CD4-positive, alpha-beta T cell (primary cell): ENCODE measurements around the gene HELLS. TPM values are rescaled to one million over a fixed set of nuclear protein-coding genes. Genes with fewer than 3 reads are reported as not detected.

Experiments
- ATAC-seq: fragments of 200-7000 bp; cut with Tn5 transposase; one replicate; pipeline ENCODE4 v1.10.0; 2022; ENCODE audit warnings: mild to moderate bottlenecking; ENCODE audit not compliant: poor library complexity
- CTCF ChIA-PET: fragments of 350-600 bp; sonication (Branson Sonifier 250); formaldehyde crosslinking; loops from one replicate; lab custom pipeline; 2021; ENCODE audit warnings: antibody characterized with exemption, inconsistent platforms; lab: Charles Lee
- POLR2A ChIA-PET: fragments of 350-600 bp; sonication (Branson Sonifier 250); formaldehyde crosslinking; loops from one replicate; lab custom pipeline; 2021; ENCODE audit warnings: antibody characterized with exemption, inconsistent platforms; lab: Charles Lee
- DNase-seq, 14 experiments: peaks; one replicate each; pipeline ENCODE4 v3.0.0-alpha.2; 2013 to 2020; ENCODE audit warnings: mixed read lengths in 2 of 14
- H3K27ac ChIP-seq, 2 donors: one replicate each; pipeline versions ENCODE4 v1.5.1 to v1.7.0; 2013; ENCODE audit warnings: low read length in 2 of 2, low read depth in 1 of 2, mild to moderate bottlenecking in 1 of 2
- H3K27me3 ChIP-seq, 2 experiments: 1 replicate in 1 of 2; 2 replicates in 1 of 2; pipeline versions ENCODE4 v1.6.1 to v1.7.0; 2013; ENCODE audit warnings: low read length in 2 of 2, control low read depth in 1 of 2, mild to moderate bottlenecking in 1 of 2, moderate library complexity in 1 of 2; ENCODE audit not compliant: insufficient read depth in 2 of 2, control insufficient read depth in 1 of 2
- H3K36me3 ChIP-seq: one replicate; pipeline ENCODE4 v1.6.1; 2013; ENCODE audit warnings: low read length, control low read depth; ENCODE audit not compliant: insufficient read depth
- H3K4me1 ChIP-seq: one replicate; pipeline ENCODE4 v1.6.1; 2013; ENCODE audit warnings: low read length, control low read depth; ENCODE audit not compliant: insufficient read depth
- H3K4me3 ChIP-seq: one replicate; pipeline ENCODE4 v1.5.1; 2013; ENCODE audit warnings: mild to moderate bottlenecking, low read length, moderate library complexity
- H3K9me3 ChIP-seq, 2 experiments: 1 replicate in 1 of 2; 2 replicates in 1 of 2; pipeline versions ENCODE4 v1.6.1 to v1.7.0; 2013; ENCODE audit warnings: low read length in 2 of 2, mild to moderate bottlenecking in 2 of 2, control low read depth in 1 of 2, moderate library complexity in 1 of 2; ENCODE audit not compliant: control insufficient read depth in 1 of 2, insufficient read depth in 1 of 2
- H3K27ac Mint-ChIP-seq: one replicate; pipeline ENCODE4 v1.8.0; 2020; ENCODE audit warnings: mixed read lengths
- H3K27me3 Mint-ChIP-seq: one replicate; pipeline ENCODE4 v1.8.0; 2021; ENCODE audit warnings: mixed read lengths
- H3K36me3 Mint-ChIP-seq: one replicate; pipeline ENCODE4 v1.8.0; 2021; ENCODE audit warnings: low read depth, mixed read lengths
- H3K4me1 Mint-ChIP-seq: one replicate; pipeline ENCODE4 v1.8.0; 2021; ENCODE audit warnings: low read depth, mixed read lengths
- H3K4me3 Mint-ChIP-seq: one replicate; pipeline ENCODE4 v1.8.0; 2020; ENCODE audit warnings: mild to moderate bottlenecking, mixed read lengths
- H3K9me3 Mint-ChIP-seq: one replicate; pipeline ENCODE4 v1.8.0; 2020; ENCODE audit warnings: mixed read lengths
- CTCF ChIP-seq: fragments of 200-600 bp; IDR thresholded peaks from one replicate; pipeline ENCODE4 v1.8.0; 2022; ENCODE audit warnings: antibody characterized with exemption, mild to moderate bottlenecking
- intact Hi-C, 2 experiments: fragments of 100-400 bp; cut with DNase I in 1 of 2; cut with micrococcal nuclease in 1 of 2; formaldehyde crosslinking; loops; one replicate each; pipeline versions ENCODE4 v1.15.1 to v1.9.0; 2023 to 2025; cut with DNase I, micrococcal nuclease
- total RNA-seq, 174 experiments: library from RNA in 2 of 174; stranded (reverse) in 2 of 174; gene quantifications; one replicate each; pipeline ENCODE4 v1.2.3 and lab custom pipeline; 2021 to 2026

HELLS gene
- total RNA-seq, 2 experiments from 2014 or later = 9.5 to 10.3 TPM

DNA sequence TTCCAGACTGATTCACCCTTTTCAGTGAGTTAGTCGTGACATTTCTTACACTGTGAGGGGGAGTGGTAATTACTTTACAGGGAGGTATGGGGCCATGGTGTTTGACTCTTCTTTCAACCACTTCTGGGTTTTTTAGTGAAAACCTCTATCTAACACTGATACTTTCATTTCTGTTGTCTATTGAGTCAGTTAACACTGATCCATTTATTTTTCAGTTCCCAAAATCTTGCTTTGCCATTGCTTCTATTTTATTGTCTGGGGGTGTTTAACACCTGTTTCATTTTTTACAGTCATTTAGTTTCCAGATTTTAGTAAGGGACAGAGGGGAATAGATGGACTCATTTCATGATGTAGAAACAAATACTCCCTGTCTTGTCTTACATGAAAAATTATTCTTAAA is 61.5 kb downstream of the HELLS start:
- no peaks in the 10 kb centered on the region for H3K4me1 ChIP-seq
- no peaks in the 10 kb centered on the region for H3K9me3 Mint-ChIP-seq
- no peak for DNase-seq
- H3K36me3 ChIP-seq = no peaks in the 10 kb centered on the region
- CTCF ChIA-PET = no interaction called here
- H3K27ac Mint-ChIP-seq = no peak overlapping the region
- H3K9me3 ChIP-seq = no peaks in the 10 kb centered on the region
- H3K4me3 Mint-ChIP-seq = no peak overlapping the region
- peaks cover 12% of the 10 kb centered on the region for H3K36me3 Mint-ChIP-seq
- no peaks in the 10 kb centered on the region for H3K27me3 ChIP-seq
- POLR2A ChIA-PET = no interaction called here
- H3K4me3 ChIP-seq = no peak overlapping the region
- H3K27ac ChIP-seq = no peak overlapping the region
- no peaks in the 10 kb centered on the region for H3K4me1 Mint-ChIP-seq
- TF ChIP-seq CTCF = no peak
- no peaks in the 10 kb centered on the region for H3K27me3 Mint-ChIP-seq
- intact Hi-C loops = no loop called here
- ATAC-seq = no peak

- ChIA-PET POLR2A (no interaction called here), CTCF (no interaction called here)
- DNase-seq (no peak), ATAC-seq (no peak)
- Mint-ChIP-seq H3K4me3 (no peak overlapping the region), H3K4me1 (no peaks in the 10 kb centered on the region), H3K27ac (no peak overlapping the region), H3K9me3 (no peaks in the 10 kb centered on the region), H3K36me3 (peaks cover 6% of the 10 kb centered on the region), H3K27me3 (no peaks in the 10 kb centered on the region)
- Histone ChIP-seq H3K27ac (no peak overlapping the region), H3K27me3 (no peaks in the 10 kb centered on the region), H3K9me3 (no peaks in the 10 kb centered on the region), H3K4me3 (no peak overlapping the region), H3K36me3 (no peaks in the 10 kb centered on the region), H3K4me1 (no peaks in the 10 kb centered on the region)
- intact Hi-C loops = no loop called here
- TF ChIP-seq CTCF = no peak
Measured at GRCh38 chr10:94608559-94608958, 63.0 kb downstream of the HELLS start.

DNA sequence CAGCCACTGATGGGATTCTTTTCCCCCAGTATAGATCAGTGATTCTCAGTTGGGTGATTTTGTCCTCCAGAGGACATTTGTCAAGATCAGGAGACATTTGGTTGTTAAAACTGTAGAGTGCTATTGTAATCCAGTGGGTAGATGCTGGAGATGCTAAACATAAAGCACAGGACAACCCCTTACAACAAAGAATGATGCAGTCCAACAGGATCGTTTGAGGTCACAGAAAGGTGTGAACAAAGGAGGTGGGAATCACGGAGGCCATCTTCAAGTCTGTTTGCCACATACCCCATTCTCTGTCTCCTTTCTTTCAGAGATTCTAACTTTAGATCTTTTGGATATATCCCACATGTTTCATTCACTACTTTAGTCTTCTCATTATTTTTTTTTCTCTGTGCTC is 69.0 kb downstream of the HELLS start:
- Histone ChIP-seq H3K4me1 (no peaks in the 10 kb centered on the region), H3K9me3 (no peaks in the 10 kb centered on the region), H3K27me3 (no peaks in the 10 kb centered on the region), H3K27ac (no peak overlapping the region), H3K36me3 (no peaks in the 10 kb centered on the region), H3K4me3 (no peak overlapping the region)
- Mint-ChIP-seq H3K4me1 (no peaks in the 10 kb centered on the region), H3K27me3 (no peaks in the 10 kb centered on the region), H3K4me3 (no peak overlapping the region), H3K36me3 (peaks cover 2% of the 10 kb centered on the region), H3K9me3 (no peaks in the 10 kb centered on the region), H3K27ac (no peak overlapping the region)
- no peak for DNase-seq
- ChIA-PET POLR2A (no interaction called here), CTCF (no interaction called here)
- intact Hi-C loops = no loop called here
- ATAC-seq = no peak
- no peak for TF ChIP-seq CTCF
